G401 (cell line): ENCODE measurements around the gene KCNMA1. TPM values are rescaled to one million over a fixed set of nuclear protein-coding genes. Genes with fewer than 3 reads are reported as not detected.
A peak's percentile ranks its signal among the peaks of the same experiment; 100 is the strongest.

Experiments
- DNase-seq: peaks from one replicate; pipeline ENCODE4 v3.0.0-alpha.2; 2015; ENCODE audit warnings: low spot score
- in situ Hi-C: cut with HindIII; loops from 2 replicates; pipeline ENCODE4 v1.10.0; 2016; ENCODE audit warnings: low sequenced_read_pairs, mixed read lengths
- total RNA-seq: library from RNA; depleted of rRNA; stranded (reverse); fragments of >200 nt; shearing (Covaris generic); gene quantifications from 2 replicates; pipeline ENCODE4 v1.2.3, GENCODE V29; 2014

Gene KCNMA1
- total RNA-seq, 1 experiment from 2014 or later = 0.81 TPM

GRCh38 chr10:77127243-77127642 lies 510.4 kb downstream of the KCNMA1 start:
- in situ Hi-C loops = no loop called here
- DNase-seq = no peak

GRCh38 chr10:77125231-77125630 lies 512.4 kb downstream of the KCNMA1 start:
- no peak for DNase-seq
- in situ Hi-C loops = no loop called here

- no peak for DNase-seq
- in situ Hi-C loops = no loop called here
Measured at GRCh38 chr10:77123330-77123729, 514.3 kb downstream of the KCNMA1 start.

GRCh38 chr10:77121829-77122228 lies 515.8 kb downstream of the KCNMA1 start:
- in situ Hi-C loops = no loop called here
- no peak for DNase-seq

- in situ Hi-C loops = no loop called here
Measured at GRCh38 chr10:77120666-77121376, 516.8 kb downstream of the KCNMA1 start.

GRCh38 chr10:77120012-77120411 lies 517.6 kb downstream of the KCNMA1 start:
- no peak for DNase-seq
- in situ Hi-C loops = no loop called here

More at GRCh38 chr10:77120666-77121376, 516.8 kb downstream of the KCNMA1 start:
- no peak for DNase-seq

- in situ Hi-C loops = no loop called here
- DNase-seq = no peak
Measured at GRCh38 chr10:77118603-77119282, 518.9 kb downstream of the KCNMA1 start.

GRCh38 chr10:77117501-77117900 lies 520.1 kb downstream of the KCNMA1 start:
- in situ Hi-C loops = no loop called here
- no peak for DNase-seq

- in situ Hi-C loops = no loop called here
- no peak for DNase-seq
Measured at GRCh38 chr10:77116904-77117303, 520.7 kb downstream of the KCNMA1 start.

GRCh38 chr10:77114181-77114821 lies 523.3 kb downstream of the KCNMA1 start:
- in situ Hi-C loops = no loop called here
- DNase-seq = no peak

GRCh38 chr10:77111611-77112550 lies 525.7 kb downstream of the KCNMA1 start:
- in situ Hi-C loops = no loop called here
- DNase-seq = peak; percentile 47

- DNase-seq = no peak
- in situ Hi-C loops = no loop called here
Measured at GRCh38 chr10:77110757-77111156, 526.9 kb downstream of the KCNMA1 start.

GRCh38 chr10:77109351-77109994 lies 528.1 kb downstream of the KCNMA1 start:
- DNase-seq = no peak
- in situ Hi-C loops = no loop called here

GRCh38 chr10:77106676-77107075 lies 530.9 kb downstream of the KCNMA1 start:
- no peak for DNase-seq
- in situ Hi-C loops = no loop called here

GRCh38 chr10:77105761-77106221 lies 531.8 kb downstream of the KCNMA1 start:
- no peak for DNase-seq
- in situ Hi-C loops = no loop called here

GRCh38 chr10:77104459-77104980 lies 533.1 kb downstream of the KCNMA1 start:
- in situ Hi-C loops = no loop called here
- no peak for DNase-seq

- in situ Hi-C loops = no loop called here
- DNase-seq = no peak
Measured at GRCh38 chr10:77103213-77103612, 534.4 kb downstream of the KCNMA1 start.

- DNase-seq = no peak
- in situ Hi-C loops = no loop called here
Measured at GRCh38 chr10:77101341-77101740, 536.3 kb downstream of the KCNMA1 start.
